GM21390 (cell line): Measurements from ENCODE around the gene MGLL.
"Not testable (repeated sequence)": the region's sequence is repeated elsewhere in the genome, so short reads cannot be mapped to it uniquely, and the experiment has no call there.

Source experiments
- ATAC-seq: cut with Tn5 transposase; IDR thresholded peaks from one replicate; pipeline ENCODE4 v1.9.1; 2021; ENCODE audit not compliant: unreplicated experiment

MGLL gene

GRCh38 chr3:127665586-127665985 lies 156.7 kb downstream of the MGLL start:
- no peak for ATAC-seq

- no peak for ATAC-seq
Measured at GRCh38 chr3:127665165-127665564, 157.2 kb downstream of the MGLL start.

- ATAC-seq = no peak
Measured at GRCh38 chr3:127663151-127663550, 159.2 kb downstream of the MGLL start.

GRCh38 chr3:127662001-127662469 lies 160.3 kb downstream of the MGLL start:
- ATAC-seq = no peak

- ATAC-seq = no peak
Measured at GRCh38 chr3:127661600-127661999, 160.7 kb downstream of the MGLL start.

- ATAC-seq = no peak
Measured at GRCh38 chr3:127660621-127661251, 161.6 kb downstream of the MGLL start.

GRCh38 chr3:127658234-127658633 lies 164.1 kb downstream of the MGLL start:
- ATAC-seq = no peak

GRCh38 chr3:127656906-127657305 lies 165.4 kb downstream of the MGLL start:
- ATAC-seq = no peak

- ATAC-seq = no peak
Measured at GRCh38 chr3:127655641-127656040, 166.7 kb downstream of the MGLL start.

GRCh38 chr3:127654993-127655392 lies 167.3 kb downstream of the MGLL start:
- ATAC-seq = not testable (repeated sequence)

- no peak for ATAC-seq
Measured at GRCh38 chr3:127654374-127654773, 167.9 kb downstream of the MGLL start.

- no peak for ATAC-seq
Measured at GRCh38 chr3:127652246-127652995, 169.9 kb downstream of the MGLL start.

GRCh38 chr3:127651516-127652172 lies 170.7 kb downstream of the MGLL start:
- no peak for ATAC-seq

GRCh38 chr3:127650236-127650635 lies 172.1 kb downstream of the MGLL start:
- ATAC-seq = no peak

- ATAC-seq = no peak
Measured at GRCh38 chr3:127647845-127648204, 174.5 kb downstream of the MGLL start.

- no peak for ATAC-seq
Measured at GRCh38 chr3:127647166-127647844, 175.0 kb downstream of the MGLL start.

GRCh38 chr3:127646501-127647046 lies 175.7 kb downstream of the MGLL start:
- ATAC-seq = no peak

- ATAC-seq = no peak
Measured at GRCh38 chr3:127645371-127646015, 176.8 kb downstream of the MGLL start.

GRCh38 chr3:127644641-127645370 lies 177.5 kb downstream of the MGLL start:
- ATAC-seq = no peak

GRCh38 chr3:127640042-127640355 lies 182.3 kb downstream of the MGLL start:
- ATAC-seq = no peak
